Brain microvascular endothelial cell (primary cell): Measurements from ENCODE around the gene MPP2.

Experiments
- DNase-seq: peaks from one replicate; pipeline ENCODE4 v3.0.0-alpha.2; 2020
- H3K27ac ChIP-seq: fragments of 250-450 bp; sonication (Bioruptor Pico); 2 replicates; pipeline ENCODE4 v1.5.1; 2020; ENCODE audit warnings: mild to moderate bottlenecking, moderate library complexity
- H3K27me3 ChIP-seq: fragments of 250-450 bp; sonication (Bioruptor Pico); replicated peaks from 2 replicates; pipeline ENCODE4 v1.5.1; 2020; ENCODE audit warnings: mild to moderate bottlenecking
- H3K36me3 ChIP-seq: fragments of 250-450 bp; sonication (Bioruptor Pico); replicated peaks from 2 replicates; pipeline ENCODE4 v1.5.1; 2020; ENCODE audit warnings: mild to moderate bottlenecking
- H3K4me3 ChIP-seq: 2 replicates; pipeline ENCODE4 v1.5.1; 2011; ENCODE audit warnings: low read depth, mild to moderate bottlenecking, control low read depth, low read length, moderate library complexity
- CTCF ChIP-seq: IDR thresholded peaks from 2 replicates; pipeline ENCODE4 v1.5.1; 2011; ENCODE audit warnings: low read depth, mild to moderate bottlenecking, moderate library complexity, low read length, control low read depth, inconsistent platforms; ENCODE audit errors: missing control alignments
- in situ Hi-C: cut with HindIII; loops from 2 replicates; pipeline ENCODE4 v1.10.0; 2017; ENCODE audit warnings: low sequenced_read_pairs, low pct_ligation_motif_present

Gene MPP2

GRCh38 chr17:43878260-43879175, 28.8 kb downstream of the MPP2 start:
- DNase-seq: peak; percentile 80
- Histone ChIP-seq H3K36me3 (no peaks in the 10 kb centered on the region), H3K27me3 (no peaks in the 10 kb centered on the region), H3K4me3 (no peak overlapping the region), H3K27ac (no peak overlapping the region)
- peak; percentile 98 for TF ChIP-seq CTCF
- in situ Hi-C loops: no loop called here

GRCh38 chr17:43877451-43878155, 29.7 kb downstream of the MPP2 start:
- no peak for TF ChIP-seq CTCF
- Histone ChIP-seq H3K36me3 (no peaks in the 10 kb centered on the region), H3K4me3 (no peak overlapping the region), H3K27me3 (peaks cover 3% of the 10 kb centered on the region), H3K27ac (no peak overlapping the region)
- DNase-seq: no peak
- in situ Hi-C loops: no loop called here

- no peak for TF ChIP-seq CTCF
- Histone ChIP-seq H3K27ac (no peak overlapping the region), H3K27me3 (peaks cover 3% of the 10 kb centered on the region), H3K4me3 (no peak overlapping the region), H3K36me3 (no peaks in the 10 kb centered on the region)
- no peak for DNase-seq
- in situ Hi-C loops: no loop called here
Measured at GRCh38 chr17:43877031-43877430, 30.3 kb downstream of the MPP2 start.

GRCh38 chr17:43875476-43876147, 31.7 kb downstream of the MPP2 start:
- no peak for TF ChIP-seq CTCF
- in situ Hi-C loops: no loop called here
- H3K4me3 ChIP-seq: no peak overlapping the region

GRCh38 chr17:43874293-43874692, 33.0 kb downstream of the MPP2 start:
- Histone ChIP-seq H3K27me3 (peaks cover 3% of the 10 kb centered on the region), H3K36me3 (no peaks in the 10 kb centered on the region), H3K27ac (no peak overlapping the region), H3K4me3 (no peak overlapping the region)
- in situ Hi-C loops: no loop called here
- TF ChIP-seq CTCF: no peak
- no peak for DNase-seq

More at GRCh38 chr17:43875476-43876147, 31.7 kb downstream of the MPP2 start:
- peaks cover 3% of the 10 kb centered on the region for H3K27me3 ChIP-seq
- no peak for DNase-seq
- no peaks in the 10 kb centered on the region for H3K36me3 ChIP-seq
- H3K27ac ChIP-seq: no peak overlapping the region
